GM19025 (cell line): ENCODE results near the gene CIB4.
"Not testable (repeated sequence)": the region's sequence is repeated elsewhere in the genome, so short reads cannot be mapped to it uniquely, and the experiment has no call there.

Source experiments
- ATAC-seq: cut with Tn5 transposase; IDR thresholded peaks from one replicate; pipeline ENCODE4 v1.9.1; 2021; ENCODE audit warnings: mild to moderate bottlenecking, low read depth, moderate library complexity; ENCODE audit not compliant: unreplicated experiment

Gene CIB4

GRCh38 chr2:26668856-26669750 is 27.9 kb upstream of the CIB4 start:
- no peak for ATAC-seq

DNA sequence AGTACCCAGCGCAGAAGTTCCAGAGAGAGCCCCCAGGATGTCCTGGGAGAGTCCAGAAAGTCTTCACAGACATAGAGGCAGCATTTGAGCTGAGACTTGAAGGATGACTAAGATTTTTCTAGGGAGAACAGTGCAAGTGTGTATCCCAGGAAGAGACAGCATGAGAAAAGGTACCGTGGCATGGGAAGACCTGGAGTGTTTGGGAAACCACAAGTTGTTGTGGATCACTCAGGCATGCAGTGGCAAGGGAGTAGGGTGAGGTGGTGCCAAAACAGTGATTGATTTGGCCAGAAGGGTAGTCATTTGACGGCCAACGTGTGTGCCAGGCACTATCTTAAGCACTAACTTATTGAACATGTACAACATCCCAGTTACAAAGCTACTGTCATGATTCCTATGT is 26.9 kb upstream of the CIB4 start:
- ATAC-seq: no peak

GRCh38 chr2:26666671-26667070 is 25.5 kb upstream of the CIB4 start:
- no peak for ATAC-seq

GRCh38 chr2:26665296-26665695 is 24.1 kb upstream of the CIB4 start:
- ATAC-seq: not testable (repeated sequence)

DNA sequence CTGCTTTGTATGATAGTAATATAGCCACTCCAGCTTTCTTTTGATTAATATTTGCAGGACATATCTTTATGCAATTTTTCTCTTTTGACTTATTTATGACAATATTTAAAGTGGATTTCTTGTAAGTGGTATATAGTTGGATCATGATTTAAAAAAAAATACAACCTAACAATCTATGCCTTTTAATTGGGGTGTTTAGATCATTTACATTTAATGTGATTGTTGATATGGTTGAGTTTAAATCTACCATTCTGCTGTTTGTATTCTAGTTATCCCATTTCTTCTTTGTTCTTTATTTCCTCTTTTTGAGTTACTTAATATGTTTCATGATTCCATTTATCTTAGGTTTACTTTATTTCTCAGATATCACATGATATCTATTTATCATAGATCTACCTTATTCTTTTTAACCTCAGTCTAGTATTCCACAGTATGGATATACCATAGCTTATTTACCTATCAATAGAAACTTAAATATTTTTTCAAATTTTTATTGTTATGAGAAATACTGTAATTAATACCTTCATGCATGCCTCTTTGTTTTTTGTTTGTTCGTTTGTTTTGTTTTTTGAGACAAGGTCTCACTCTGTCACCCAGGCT is 19.3 kb upstream of the CIB4 start:
- no peak for ATAC-seq

- no peak for ATAC-seq
These were observed 17.7 kb upstream of the CIB4 start for GRCh38 chr2:26658691-26659346.

DNA sequence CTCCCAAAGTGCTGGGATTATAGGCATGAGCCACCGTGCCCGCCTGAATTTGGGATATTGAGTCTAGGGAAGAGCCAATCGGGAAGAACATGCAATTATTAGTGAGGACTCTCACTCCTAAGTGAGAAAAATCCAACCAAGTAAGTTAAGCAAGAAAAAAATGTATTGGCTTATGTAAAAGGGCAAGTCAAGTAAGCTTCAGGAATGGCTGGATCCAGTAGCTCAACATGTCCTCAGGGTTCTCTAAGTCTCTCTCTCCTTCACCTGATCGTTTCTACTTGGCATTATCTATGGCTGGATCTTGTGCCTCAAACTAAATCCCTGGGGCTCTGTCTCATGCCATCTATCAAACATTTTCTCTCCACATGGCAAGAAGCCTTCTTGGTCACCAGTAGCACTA is 16.1 kb upstream of the CIB4 start:
- ATAC-seq: no peak

DNA sequence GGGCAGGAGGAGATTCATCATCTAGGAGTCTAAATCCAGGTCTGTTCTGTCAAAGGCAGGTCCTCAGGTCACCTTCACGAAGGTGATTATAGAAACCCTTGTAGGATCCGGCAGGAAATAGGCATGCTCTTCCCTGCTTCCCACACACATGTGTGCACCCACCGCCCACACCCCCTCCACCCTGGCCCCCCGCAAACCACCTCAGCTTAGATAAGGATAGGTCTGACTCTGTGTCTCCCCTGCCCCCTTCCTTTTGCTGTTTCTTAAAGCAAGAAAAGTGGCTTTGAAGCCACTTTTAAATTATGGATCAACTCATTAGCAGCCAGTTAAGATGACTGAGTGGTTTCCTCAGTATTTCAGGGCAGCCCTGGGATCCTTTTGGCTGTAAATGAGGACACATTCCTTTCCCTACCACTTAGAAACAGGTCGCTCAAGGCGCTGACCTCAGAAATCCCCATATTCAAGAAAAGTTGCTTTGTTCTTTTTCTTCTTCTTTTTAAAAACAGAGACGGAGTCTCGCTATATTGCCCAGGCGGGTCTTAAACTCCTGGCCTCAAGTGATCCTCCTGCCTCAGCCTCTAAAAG is 14.5 kb upstream of the CIB4 start:
- no peak for ATAC-seq

DNA sequence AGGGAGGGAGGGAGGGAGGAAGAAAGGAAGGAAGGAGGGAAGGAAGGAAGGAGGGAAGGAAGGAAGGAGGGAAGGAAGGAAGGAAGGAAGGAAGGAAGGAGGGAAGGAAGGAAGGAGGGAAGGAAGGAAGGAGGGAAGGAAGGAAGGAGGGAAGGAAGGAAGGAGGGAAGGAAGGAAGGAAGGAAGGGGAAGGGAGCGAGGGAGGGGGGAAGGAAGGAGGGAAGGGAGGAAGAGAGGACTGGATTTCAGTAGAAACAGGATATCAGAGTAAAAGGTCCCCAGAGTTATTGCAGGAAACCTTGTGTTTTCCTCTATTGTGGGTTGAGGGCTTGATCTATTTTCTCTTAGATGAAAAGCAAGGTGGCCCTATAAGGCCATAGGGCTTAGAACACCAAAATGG is 14.0 kb upstream of the CIB4 start:
- not testable (repeated sequence) for ATAC-seq

GRCh38 chr2:26654061-26654340 is 12.8 kb upstream of the CIB4 start:
- no peak for ATAC-seq

GRCh38 chr2:26653207-26654060 is 12.3 kb upstream of the CIB4 start:
- no peak for ATAC-seq

DNA sequence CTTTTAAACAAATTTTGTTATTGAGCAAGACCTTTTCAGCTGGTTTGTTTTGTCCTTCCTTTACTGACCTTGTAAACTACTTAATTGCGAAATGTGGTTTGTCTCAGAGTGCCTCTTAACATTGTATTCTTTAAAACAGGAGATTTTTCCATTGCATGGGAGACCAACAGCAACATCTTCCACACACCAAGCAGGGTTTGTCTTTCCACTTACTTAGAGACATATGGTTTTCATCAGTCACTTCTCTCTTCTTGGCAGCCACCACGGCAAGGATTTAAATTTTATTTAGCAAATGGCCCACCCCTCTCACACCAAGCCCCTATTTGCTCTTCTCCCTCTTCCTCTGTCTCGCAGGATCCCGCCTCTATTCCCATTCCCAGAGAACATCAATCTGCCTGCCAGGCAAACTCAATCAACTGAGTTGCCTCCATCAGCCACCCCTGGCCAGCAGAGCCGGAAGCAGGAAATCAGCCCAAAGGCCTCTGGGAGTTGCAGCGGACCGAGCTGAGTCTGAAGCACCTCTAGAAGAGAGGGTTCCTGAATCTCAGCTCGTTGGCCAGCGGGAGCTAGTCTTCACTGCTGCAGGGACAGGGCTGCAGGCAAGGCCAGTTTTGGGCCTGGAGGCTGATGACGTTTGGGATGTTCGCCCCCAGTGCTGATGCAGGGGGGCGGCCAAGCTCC is 11.3 kb upstream of the CIB4 start:
- no peak for ATAC-seq

- ATAC-seq: no peak
These were observed 10.6 kb upstream of the CIB4 start for GRCh38 chr2:26651799-26652198.

- no peak for ATAC-seq
These were observed 10.3 kb upstream of the CIB4 start for GRCh38 chr2:26651470-26651771.

GRCh38 chr2:26650713-26651469 is 9.7 kb upstream of the CIB4 start:
- ATAC-seq: no peak

DNA sequence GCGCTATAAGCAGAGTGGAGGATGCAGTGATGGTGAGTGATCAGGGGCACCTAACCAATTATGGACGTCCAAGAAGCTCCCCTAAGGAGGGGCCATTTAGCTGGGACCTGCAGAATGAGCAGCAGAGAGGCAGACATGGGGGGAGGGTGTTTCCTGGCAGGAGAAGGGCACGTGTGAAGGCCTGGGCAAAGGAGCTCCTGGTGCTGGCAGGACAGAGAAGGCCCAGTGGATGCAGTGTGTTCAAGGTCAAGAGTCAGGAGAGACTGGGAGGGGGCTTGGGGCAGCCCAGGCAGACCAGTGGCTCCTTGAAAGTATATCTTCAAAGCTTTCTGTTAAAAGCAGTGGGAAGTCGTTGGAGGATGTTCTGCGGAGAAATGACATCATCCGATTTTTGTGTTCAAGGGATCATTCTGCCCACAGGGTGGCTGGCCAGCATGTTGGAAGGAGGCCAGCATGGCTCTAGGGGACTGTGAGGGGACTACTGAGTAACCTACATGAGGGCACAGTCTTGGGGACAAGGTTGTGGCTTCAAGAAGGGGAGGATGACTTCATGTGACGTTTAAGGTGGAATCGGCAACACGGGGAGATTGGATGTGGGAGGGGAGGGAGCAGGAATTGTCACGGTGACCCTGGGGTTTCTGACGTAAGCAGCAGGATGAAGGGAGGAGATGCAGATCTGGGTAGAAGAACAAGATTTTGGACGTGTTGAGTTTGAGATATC is 9.0 kb upstream of the CIB4 start:
- ATAC-seq: no peak

DNA sequence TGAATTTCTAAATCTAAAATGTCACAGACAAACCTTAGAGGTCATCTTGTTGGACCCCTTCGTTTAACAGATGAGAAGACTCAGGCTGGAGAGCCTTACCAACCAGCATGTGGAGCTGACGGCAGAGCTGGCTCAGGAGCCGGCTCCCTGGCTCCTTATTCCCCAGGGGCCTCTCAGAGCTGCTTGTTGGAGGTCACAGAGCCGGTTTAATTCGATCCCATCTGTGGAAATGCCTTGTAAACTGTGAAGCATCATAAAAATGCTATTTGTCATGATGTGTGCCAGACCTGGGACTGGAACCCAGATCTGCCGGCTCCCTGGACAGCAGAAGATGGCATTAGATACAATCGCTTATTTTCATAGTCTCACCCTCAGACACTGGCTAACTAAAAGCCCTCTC is 8.2 kb upstream of the CIB4 start:
- ATAC-seq: no peak

- ATAC-seq: no peak
These were observed 7.3 kb upstream of the CIB4 start for GRCh38 chr2:26648516-26648915.

GRCh38 chr2:26647981-26648380 is 6.8 kb upstream of the CIB4 start:
- ATAC-seq: no peak
